GM21515 (cell line): ENCODE results near the gene MCM3AP.
A peak's percentile ranks its signal among the peaks of the same experiment; 100 is the strongest.

Source experiments
- ATAC-seq: cut with Tn5 transposase; IDR thresholded peaks from one replicate; pipeline ENCODE4 v1.9.1; 2021; ENCODE audit not compliant: unreplicated experiment

MCM3AP gene

DNA sequence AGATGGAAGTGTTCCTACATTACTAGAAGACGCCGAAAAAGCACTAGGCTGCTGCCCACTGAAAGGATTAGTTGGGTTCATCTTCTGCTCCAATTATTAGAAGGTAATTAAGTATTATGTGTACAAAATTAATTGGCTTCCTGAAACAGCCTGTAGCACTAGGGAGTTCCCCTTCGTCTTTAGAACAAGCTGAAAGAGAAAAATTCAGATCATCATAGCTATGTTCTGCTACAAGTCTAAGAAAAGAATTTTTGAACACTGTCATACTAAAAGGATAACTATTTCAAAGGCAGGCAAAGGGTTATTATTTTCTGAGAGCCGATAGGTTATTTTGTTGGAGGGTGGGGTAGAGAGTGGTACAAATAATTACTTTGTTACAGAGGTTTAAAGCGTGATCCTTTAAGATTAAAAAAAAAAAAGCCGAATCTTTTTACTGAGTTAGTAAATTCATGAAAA lies at the start of gene MCM3AP:
TSS of gene MCM3AP (minus strand) at position 406 of the 456 bp plus-strand sequence. CDS start at position 81, 325 bp downstream.
- ATAC-seq = no peak

DNA sequence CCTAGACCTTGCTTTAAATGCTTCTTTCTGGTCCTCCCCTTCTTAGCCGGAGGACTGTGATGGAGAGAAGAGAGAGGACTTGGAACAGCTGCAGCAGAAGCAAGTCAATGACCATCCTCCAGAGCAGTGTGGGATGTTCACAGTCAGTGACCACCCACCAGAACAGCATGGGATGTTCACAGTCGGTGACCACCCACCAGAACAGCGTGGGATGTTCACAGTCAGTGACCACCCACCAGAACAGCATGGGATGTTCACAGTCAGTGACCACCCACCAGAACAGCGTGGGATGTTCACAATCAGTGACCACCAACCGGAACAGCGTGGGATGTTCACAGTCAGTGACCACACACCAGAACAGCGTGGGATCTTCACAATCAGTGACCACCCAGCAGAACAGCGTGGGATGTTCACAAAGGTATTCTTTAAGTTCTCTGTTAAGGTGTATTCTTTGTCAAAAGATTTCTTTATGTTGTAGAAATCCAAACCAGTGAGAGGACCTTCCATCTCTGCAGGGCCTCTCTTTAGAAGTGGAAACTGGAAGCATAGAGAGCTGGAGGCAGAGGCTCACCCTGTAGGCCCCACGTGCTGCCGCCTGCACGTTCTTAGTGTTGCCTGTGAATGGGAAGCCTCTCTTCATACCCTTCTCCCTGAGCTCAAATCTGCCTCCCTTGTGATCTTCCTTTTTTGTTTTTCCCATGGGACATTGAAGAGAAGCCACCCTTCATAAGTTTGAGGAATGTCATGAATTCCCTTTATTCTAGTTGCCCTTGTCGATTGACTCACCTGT lies 49.1 kb upstream of the MCM3AP start:
- no peak for ATAC-seq

DNA sequence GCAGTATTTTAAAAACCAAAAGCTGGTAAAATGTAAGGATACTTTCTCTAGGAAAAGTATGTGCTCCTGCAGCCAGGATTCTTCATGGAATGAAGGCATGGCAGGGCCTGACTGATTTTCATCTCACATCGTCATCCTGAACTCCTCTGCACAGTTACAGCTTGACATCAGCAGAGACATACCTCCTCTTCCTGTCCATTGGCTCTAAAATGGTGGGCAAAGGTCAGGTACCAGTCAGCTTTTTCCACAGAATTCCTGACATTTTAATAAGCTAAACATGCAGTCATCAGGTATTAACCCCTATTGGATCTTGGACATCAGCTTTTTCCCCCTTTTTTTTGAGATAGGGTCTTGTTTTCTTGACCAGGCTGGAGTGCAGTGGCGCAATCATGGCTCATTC lies 44.4 kb upstream of the MCM3AP start:
- ATAC-seq = no peak

DNA sequence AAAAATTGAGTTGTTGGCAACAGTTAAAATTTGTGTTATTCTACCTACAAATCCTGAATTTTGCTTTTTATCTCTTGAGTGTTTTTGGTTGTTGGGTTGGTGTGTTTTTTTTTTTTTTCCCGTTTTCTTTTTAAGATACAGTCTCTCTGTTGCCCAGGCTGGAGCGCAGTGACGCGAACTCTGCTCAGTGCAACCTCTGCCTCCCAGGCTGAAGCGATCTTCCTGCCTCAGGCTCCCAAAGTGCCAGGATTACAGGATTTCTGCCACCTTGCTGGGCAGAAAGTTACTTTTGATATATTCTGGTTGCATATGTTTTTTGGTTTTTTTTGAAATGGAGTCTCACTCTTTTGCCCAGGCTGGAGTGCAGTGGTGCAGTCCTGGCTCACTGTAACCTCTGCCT lies 42.7 kb upstream of the MCM3AP start:
- ATAC-seq = no peak

DNA sequence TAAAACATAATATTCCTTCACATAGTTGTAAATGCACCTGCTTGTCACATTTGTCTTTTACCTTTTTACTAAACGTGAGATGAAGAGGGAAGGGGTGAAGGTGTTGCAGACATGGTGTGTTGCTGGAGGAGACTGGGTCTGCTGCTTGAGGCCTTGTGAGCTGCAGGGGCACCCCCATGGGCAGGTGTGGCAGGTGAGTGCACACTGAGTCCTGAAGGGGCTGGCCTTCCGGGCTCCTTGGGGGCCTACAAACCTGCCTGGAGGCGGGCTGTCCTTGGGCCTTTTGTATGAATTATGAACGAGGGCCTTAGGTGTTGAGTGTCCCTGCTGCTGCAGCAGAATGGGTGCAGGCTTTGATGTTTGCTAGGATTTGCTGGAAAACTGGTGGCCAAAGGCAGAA lies 42.3 kb upstream of the MCM3AP start:
- no peak for ATAC-seq

DNA sequence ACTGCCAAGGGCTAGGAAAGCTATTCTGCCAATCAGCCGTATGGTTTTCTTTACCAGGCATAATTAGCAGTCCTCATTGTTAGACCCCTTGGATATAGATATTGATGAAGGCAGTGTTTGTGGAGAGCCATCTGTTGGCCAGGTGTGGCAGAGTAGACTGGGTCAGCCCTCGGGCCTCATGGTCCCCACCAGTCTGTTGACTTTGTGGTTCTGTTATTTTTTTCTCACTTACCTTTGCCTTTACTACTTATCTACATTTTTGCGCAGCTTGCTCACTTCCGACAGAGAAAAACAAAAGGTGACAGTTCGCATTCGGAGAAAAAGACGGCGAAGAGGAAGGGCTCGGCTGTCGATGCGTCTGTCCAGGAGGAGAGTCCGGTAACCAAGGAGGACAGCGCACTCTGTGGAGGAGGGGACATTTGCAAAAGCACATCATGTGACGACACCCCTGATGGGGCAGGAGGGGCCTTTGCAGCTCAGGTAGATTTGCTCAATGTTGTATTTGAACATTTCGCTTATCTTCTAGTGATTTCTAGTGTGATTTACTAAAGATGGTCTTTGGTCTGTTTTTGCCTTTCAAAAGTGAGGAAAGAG lies 40.8 kb upstream of the MCM3AP start:
- ATAC-seq = no peak

DNA sequence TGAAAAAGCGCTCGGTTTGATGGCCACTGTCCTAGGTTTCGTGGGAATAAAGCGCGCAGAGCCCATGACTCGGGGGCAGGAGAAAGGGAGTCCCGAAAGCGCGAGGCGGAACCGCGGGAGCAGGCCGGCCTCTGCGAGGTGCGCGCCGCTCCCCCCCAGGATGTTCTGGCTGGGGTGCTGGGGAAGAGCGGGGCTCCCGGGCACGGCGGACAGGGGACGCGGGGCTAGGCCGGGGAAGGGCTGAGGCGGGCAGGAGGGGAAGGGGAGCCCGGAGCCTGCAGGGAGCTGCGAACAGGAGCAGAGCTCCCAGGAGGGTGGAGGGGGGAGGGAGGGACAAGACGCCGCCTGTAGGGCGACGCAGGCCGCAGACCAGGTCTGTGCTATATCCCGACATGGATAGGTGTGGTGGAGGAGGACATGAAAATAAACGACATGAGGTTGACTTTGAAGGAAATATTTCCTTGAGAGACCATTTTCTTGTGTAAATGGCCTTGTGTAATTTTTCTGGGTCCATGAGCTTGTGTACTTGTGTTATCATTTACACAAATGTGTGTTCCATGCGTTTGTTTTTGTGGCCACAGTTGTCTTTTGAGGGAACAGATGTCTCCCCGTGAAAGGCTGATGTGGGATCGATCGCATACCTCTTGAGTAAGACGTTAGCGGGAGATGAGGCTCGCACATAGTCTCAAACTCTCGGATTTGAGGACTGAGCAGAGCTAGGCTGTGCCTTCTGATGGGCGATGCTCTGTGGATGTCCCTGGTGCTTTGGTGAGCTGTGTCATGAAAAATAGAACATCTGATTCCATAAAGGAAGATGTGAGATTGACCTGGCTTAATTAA lies 39.9 kb upstream of the MCM3AP start:
- peak; percentile 16 for ATAC-seq

DNA sequence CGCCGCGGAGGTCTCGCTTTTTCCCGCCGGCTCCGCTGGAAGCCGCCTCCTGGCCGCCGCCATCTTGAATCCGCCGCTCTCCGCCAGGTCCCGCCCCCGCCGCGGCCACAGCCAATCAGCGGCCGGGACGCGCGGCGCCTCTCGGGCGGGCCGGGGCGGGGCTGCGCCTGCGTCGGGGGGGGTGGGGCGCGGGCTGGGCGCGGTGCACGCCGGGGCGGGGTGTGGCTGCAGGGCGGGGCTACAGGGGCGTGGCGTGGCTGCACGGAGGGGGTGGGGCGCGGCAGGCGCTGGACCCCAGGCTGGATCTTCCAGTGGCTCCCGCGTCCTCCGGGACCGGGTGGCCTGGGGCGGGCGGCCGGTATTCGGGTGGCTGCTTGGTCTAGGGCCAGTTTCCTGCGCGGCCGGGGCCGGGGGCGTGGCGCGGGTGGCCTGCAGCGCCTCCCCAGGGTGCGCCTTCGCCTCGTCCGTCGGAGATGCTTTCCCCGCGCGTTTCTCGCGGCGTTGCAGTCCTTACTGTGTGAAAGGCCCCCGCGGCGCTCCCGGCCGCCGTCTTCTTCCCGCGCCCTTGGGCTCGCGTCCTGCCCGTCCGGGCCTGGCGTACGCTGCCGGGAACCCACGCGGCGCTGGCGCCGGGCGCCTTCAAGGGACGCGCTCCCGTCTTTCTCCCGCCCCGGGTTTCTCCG lies 39.1 kb upstream of the MCM3AP start:
- ATAC-seq = peak; percentile 48

DNA sequence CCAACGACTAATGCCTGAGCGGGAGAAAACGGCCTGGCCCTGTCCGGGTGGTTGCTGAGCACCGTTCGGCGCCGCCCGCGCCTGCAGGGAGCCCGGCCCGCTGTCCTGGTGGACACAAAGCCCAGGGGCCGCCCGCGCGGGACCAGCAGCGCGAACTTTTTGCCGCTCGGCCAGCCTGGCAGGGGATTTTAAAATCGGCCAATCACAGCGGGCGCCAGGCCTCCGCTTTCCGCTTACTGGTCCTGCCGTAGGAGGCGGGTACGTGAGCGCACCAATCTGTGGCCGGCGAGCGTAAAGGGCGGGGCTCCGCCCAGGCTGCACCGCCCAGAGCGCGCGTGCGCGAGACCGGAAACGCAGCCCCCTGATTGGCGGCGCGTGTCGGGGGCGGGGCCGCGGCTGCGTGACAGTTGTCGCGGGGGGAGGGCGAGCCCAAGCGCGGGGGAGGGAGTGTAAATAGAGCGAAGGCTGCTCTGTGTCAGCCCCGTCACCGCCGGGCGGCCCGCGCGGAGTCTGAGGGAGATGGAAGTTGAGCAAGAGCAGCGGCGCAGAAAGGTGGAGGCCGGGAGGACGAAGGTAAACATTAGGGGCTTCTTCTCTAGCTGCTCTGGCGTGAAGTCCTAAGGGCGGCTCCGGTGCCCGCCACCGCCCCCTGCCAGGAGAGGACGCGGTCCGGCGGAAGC lies 38.4 kb upstream of the MCM3AP start, which contains the start of the genes C21orf58 and PCNT:
TSS of gene C21orf58 (minus strand) at position 161 of the 680 bp plus-strand sequence. CDS start 1,132 bp downstream, outside the sequence.
TSS of gene PCNT (plus strand) at position 447 of the 680 bp plus-strand sequence. CDS start at position 520, 73 bp downstream.
- peak; percentile 76 for ATAC-seq

DNA sequence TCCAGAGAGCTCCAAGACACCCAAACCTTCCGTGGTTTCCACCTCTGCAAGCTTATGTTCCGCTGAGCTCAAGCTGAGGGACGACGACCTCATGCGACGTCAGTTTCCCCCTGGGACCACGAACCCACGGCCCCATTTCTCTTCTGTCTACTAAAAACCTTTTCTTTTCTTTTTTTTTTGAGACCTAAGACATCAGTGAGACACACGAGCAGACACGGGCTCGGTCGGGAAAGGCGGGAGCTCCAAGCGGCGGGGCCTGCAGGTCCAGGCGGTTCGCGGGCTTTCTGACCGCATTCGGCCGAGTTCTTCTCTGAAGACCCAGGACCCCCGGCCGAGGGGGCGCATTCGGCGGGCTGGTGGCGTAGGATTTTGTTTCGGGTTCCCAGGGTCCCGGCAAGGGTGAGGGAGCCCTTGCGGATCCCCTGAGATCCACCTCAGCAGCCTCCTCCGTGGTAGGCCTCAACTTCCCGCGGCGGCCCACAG lies 37.9 kb upstream of the MCM3AP start:
- ATAC-seq = peak; percentile 8

DNA sequence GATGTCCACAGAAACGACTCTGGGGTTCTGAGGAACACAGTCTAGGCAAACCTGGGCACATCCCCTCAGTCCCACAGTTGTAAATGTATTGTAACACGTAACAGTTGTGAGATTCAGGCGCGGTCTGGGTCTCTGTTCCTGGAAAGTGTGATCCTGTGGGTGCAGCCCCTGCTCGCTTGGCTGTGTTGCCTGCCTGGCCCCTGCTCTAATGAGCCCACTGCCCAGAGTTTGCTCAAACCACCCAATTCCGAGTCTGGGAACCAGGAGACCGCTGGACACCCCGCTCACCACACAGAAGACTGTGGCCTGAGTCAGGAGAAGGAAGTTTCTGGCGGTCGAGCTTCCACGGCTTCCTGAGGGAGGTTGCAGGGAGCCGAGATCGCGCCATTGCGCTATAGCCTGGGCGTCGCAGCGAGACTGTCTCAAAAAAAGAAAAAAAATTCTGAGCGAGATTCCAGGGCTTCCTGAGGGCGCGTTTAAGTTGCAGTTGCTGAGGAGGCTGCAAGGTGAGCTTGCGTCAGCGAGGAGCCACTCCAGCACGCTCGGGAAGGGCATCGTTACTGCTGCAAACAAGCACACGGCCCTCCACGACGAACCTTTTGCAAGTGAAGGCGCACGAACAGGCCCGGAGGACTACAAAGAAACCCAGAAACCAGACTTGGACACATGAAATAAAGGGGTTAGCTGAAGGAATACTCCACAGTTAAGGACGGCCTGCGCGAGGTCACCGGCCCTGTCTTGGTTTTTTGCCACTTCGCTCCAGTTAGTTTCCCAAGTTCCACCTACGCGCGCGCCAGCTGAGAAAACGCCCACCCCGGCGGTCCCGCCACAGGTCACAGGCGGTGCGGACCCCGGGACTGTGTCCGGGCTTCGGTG lies 37.2 kb upstream of the MCM3AP start:
- no peak for ATAC-seq

DNA sequence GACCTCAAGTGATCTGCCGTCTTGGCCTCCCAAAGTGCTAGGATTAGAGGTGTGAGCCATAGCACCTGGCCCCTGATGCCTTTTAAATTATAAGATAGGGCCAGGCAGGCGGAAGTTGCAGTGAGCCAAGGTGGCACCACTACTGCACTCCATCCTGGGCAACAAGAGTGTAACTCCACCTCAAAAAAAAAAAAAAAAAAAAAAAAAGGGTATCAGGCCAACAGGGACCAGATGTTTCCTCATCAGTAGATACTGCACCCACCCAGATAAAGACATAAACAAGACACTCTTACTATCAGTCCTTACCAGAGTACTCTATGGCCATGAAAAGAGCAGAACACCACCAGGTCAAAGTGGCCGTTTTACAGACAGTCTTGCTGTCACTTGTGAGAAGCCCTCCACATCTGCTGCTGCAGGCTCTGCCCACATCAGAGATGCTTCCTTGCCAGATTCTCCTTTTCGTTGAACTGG lies 35.0 kb upstream of the MCM3AP start:
- no peak for ATAC-seq

DNA sequence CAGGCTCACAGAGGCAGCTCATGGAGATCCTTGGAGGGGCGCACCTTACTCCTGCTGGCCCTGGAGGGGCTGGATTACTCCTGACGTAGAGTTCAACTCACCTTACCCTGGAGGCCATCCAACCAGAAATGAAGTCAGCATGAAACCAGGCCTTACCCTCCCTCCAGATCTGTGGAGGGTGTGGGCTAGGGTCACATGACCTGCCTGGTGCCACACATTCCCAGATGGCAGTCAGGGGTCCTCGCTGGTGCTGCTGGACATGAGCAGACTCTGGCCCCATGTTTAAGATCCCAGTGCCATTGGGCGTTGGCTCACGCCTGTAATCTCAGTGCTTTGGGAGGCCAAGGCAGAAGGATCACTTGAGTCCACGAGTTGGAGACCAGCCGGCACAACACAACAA lies 33.8 kb upstream of the MCM3AP start:
- ATAC-seq = no peak

DNA sequence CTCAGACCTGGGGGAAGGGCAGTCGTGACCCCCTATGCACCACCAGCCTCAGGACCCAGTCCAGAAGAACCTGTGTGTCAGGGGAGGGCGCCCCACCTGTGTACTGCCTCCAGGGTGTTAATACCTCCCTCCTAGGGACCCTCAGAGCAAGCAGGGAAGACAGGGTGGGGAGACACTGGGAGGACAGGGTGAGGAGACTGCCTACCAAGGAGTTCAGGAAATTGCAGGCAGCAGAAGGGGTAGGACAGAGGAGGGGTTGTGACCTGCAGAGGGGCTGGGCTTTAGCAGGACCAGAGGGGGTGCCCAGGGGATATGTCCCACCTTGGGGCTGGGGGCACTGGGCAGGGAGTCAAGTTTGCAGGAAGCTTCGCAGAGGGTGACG lies 33.0 kb upstream of the MCM3AP start:
- no peak for ATAC-seq

DNA sequence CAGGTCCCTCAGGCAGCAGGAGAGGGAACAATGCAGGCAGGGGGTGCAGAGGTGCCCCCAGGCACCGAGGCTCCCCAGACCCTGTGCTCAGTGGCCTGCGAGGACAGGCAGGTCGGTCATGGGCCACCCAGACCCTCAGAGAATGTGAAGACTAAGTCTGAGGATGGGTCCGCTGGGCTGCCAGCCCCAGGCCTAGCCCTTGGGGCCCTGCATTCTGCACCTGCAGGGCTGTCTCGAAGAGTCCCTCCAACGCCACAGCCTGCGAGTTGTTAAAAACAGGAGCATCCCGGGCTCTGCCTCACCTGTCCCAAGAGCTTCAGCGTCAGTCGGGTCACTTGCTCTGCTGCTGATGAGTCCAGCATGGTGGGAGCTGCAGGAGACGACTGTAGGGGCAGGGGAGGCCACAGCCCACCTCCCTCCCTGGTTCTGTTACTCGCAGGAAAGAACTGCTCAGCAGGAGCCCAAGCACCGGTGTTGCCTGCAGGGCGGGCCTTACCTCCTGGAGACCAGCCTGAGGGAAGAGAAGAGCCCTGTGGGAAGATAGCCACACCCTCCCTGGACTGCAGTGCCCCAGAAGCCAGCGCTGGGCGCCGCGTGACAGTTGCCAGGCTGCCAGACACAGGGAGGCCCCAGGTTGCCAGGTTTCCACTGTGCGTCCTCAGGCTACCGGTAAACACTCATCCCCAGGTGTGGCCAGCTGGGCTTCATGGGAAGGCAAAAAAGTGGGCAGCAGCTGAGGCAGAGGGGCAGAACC lies 32.5 kb upstream of the MCM3AP start:
- no peak for ATAC-seq

DNA sequence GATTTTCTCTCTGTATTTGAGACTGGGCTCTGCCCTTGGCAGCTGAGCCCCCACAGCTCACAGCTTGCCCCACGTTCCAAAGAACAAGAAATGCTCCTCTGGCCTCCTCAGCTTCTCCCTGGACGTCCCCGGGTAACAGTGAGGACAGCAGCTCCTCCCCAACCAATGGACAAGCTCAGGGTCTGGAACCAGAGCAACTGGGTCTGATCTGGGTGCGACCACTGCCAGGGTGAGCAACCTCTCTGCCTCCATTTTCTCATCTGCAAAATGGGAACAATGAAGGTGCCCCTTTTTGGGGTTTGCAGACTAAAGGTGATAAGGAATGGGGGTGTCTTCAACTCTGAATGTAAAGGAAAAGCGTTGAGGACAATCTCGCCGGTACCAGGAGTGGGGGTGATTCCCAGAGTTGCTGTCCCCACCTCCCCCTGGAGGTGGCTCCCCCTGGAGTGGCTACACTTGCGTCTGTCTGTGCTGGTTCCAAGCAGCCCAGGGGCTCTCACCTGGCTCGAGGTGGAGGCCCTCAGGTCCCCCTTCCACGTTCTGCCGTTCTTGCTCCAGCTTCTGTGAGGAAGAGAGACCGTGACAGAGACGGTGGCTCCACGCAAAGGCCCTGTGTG lies 31.4 kb upstream of the MCM3AP start:
- no peak for ATAC-seq

DNA sequence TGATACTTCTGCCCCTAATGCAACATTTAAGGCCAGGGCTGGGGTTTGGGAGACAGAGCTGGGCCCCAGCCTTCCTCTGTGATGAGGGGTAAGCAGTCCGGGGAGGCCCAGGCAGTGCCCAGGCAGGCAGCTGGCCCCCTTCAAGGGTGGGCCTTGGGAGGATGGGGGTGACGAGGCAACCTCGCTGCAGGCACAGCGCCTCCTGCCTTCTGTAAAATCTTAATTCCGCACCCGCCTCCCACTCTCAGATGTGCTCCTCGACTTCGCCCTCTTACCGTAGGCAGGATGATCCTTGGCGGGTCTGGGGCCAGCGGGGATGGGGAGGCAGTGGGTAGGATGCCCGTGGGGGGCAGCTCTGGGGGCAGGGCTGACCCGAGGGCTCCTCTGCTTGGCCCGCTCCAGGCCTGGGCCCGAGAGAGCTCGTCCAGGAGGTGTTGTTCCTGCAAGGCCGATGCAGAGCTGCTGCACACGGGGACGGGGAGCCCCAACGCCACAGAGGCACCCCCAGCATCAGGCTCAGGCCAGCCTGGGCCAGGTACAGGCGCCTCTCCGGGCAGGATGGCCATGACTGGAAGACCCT lies 29.1 kb upstream of the MCM3AP start:
- ATAC-seq = no peak

DNA sequence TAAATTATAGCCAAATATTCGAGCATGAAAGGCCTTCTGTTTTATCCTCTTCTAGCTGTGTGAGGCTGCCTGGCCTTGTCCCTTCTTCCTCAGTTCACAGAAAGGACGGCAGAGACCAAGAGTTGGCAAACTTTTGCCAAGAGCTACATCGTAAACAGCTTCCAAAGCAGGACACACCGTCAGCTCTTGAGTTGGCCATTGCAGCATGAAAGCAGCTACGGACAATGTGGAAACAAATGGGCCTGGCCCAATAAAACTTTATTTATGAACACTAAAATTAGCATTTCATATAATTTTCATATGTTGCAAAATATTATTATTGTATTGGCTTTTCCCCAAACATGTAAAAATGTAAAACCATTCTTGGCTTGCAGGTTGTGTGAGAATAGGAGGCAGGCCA lies 27.5 kb upstream of the MCM3AP start:
- ATAC-seq = no peak
